ENCODE results near the gene GZMH.

GRCh38 chr14:24630087-24630871 is 20.8 kb upstream of the GZMH start:
- TF ChIP-seq CREM (CRISPR knock-in tag; IDR thresholded peaks at IDR 0.05) = no peak
- TF ChIP-seq GTF2I (CRISPR knock-in tag; conservative IDR thresholded peaks at IDR 0.05) = no peak
- no peak for TF ChIP-seq NR1H2 (CRISPR knock-in tag; IDR thresholded peaks at IDR 0.05)
- TF ChIP-seq CTCF (IDR thresholded peaks at IDR 0.05) = no peak
- TF ChIP-seq JUN (CRISPR knock-in tag; IDR thresholded peaks at IDR 0.05) = no peak
- TF ChIP-seq MXD4 (CRISPR knock-in tag; IDR thresholded peaks at IDR 0.05; ENCODE audit: borderline replicate concordance) = no peak
- TF ChIP-seq MAX (CRISPR knock-in tag; IDR thresholded peaks at IDR 0.05) = no peak

Measured in WTC11 (cell line).